ENCODE results near the gene SLC40A1. TPM values are rescaled to one million over a fixed set of nuclear protein-coding genes. Genes with fewer than 3 reads are reported as not detected.

The SLC40A1 gene
- total RNA-seq, 1 donor from 2014 or later, result not detected

- no peak for DNase-seq (ENCODE audit: low spot score)
- Histone ChIP-seq H2AFZ (replicated peaks) (no peak overlapping the region), H3K27ac (no peak overlapping the region), H3F3A (ENCODE audit: low read depth) (no peaks in the 10 kb centered on the region), H3K79me2 (ENCODE audit: low read depth) (no peaks in the 10 kb centered on the region), H4K20me1 (ENCODE audit: low read depth) (no peaks in the 10 kb centered on the region), H3K4me3 (no peak overlapping the region), H3K36me3 (no peaks in the 10 kb centered on the region), H3K4me1 (no peaks in the 10 kb centered on the region), H3K9me3 (ENCODE audit: low read depth) (no peaks in the 10 kb centered on the region), H3K9ac (no peak overlapping the region), H3K27me3 (peaks cover 17% of the 10 kb centered on the region), H3K4me2 (no peak overlapping the region)
- Mint-ChIP-seq H3K36me3 (no peaks in the 10 kb centered on the region), H3K27ac (no peak overlapping the region), H3K4me3 (no peak overlapping the region), H3K4me1 (peaks cover 3% of the 10 kb centered on the region), H3K27me3 (ENCODE audit: insufficient read depth, low read depth) (no peaks in the 10 kb centered on the region), H3K9me3 (peaks cover 2% of the 10 kb centered on the region)
- TF ChIP-seq EZH2phosphoT487 (IDR thresholded peaks at IDR 0.05) (no peak), EZH2 (IDR thresholded peaks at IDR 0.05) (no peak)
- TF ChIP-seq, protein P1, sequence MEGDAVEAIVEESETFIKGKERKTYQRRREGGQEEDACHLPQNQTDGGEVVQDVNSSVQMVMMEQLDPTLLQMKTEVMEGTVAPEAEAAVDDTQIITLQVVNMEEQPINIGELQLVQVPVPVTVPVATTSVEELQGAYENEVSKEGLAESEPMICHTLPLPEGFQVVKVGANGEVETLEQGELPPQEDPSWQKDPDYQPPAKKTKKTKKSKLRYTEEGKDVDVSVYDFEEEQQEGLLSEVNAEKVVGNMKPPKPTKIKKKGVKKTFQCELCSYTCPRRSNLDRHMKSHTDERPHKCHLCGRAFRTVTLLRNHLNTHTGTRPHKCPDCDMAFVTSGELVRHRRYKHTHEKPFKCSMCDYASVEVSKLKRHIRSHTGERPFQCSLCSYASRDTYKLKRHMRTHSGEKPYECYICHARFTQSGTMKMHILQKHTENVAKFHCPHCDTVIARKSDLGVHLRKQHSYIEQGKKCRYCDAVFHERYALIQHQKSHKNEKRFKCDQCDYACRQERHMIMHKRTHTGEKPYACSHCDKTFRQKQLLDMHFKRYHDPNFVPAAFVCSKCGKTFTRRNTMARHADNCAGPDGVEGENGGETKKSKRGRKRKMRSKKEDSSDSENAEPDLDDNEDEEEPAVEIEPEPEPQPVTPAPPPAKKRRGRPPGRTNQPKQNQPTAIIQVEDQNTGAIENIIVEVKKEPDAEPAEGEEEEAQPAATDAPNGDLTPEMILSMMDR (IDR thresholded peaks at IDR 0.05), result no peak
Observed at GRCh38 chr2:189566046-189566445, 14.5 kb downstream of the SLC40A1 start.

- H3K4me3 Mint-ChIP-seq, result no peak overlapping the region
- H3K9me3 Mint-ChIP-seq, result peaks cover 2% of the 10 kb centered on the region
- Histone ChIP-seq H3F3A (ENCODE audit: low read depth) (no peaks in the 10 kb centered on the region), H3K27me3 (no peaks in the 10 kb centered on the region), H3K4me3 (no peak overlapping the region), H3K79me2 (ENCODE audit: low read depth) (no peaks in the 10 kb centered on the region), H3K27ac (no peak overlapping the region), H3K9ac (no peak overlapping the region), H2AFZ (replicated peaks) (no peak overlapping the region), H3K9me3 (ENCODE audit: low read depth) (no peaks in the 10 kb centered on the region), H4K20me1 (ENCODE audit: low read depth) (no peaks in the 10 kb centered on the region), H3K4me1 (no peaks in the 10 kb centered on the region), H3K36me3 (no peaks in the 10 kb centered on the region), H3K4me2 (no peak overlapping the region)
- peaks cover 3% of the 10 kb centered on the region for H3K4me1 Mint-ChIP-seq
- TF ChIP-seq, protein P1 (IDR thresholded peaks at IDR 0.05), result no peak
- TF ChIP-seq EZH2phosphoT487 (IDR thresholded peaks at IDR 0.05), result no peak
- no peak for TF ChIP-seq EZH2 (IDR thresholded peaks at IDR 0.05)
- no peaks in the 10 kb centered on the region for H3K27me3 Mint-ChIP-seq (ENCODE audit: insufficient read depth, low read depth)
- no peaks in the 10 kb centered on the region for H3K36me3 Mint-ChIP-seq
- no peak for DNase-seq (ENCODE audit: low spot score)
- no peak overlapping the region for H3K27ac Mint-ChIP-seq
Observed at GRCh38 chr2:189561371-189562038, 19.1 kb downstream of the SLC40A1 start.

GRCh38 chr2:189560273-189560586 is 20.4 kb downstream of the SLC40A1 start:
- Histone ChIP-seq H3K79me2 (ENCODE audit: low read depth) (no peaks in the 10 kb centered on the region), H3K9ac (no peak overlapping the region), H3K27ac (no peak overlapping the region), H3K4me3 (no peak overlapping the region), H3F3A (ENCODE audit: low read depth) (no peaks in the 10 kb centered on the region), H3K4me2 (no peak overlapping the region), H3K4me1 (no peaks in the 10 kb centered on the region), H4K20me1 (ENCODE audit: low read depth) (no peaks in the 10 kb centered on the region), H2AFZ (replicated peaks) (no peak overlapping the region), H3K36me3 (no peaks in the 10 kb centered on the region), H3K9me3 (ENCODE audit: low read depth) (no peaks in the 10 kb centered on the region), H3K27me3 (no peaks in the 10 kb centered on the region)
- Mint-ChIP-seq H3K4me1 (no peaks in the 10 kb centered on the region), H3K4me3 (no peak overlapping the region), H3K9me3 (peaks cover 2% of the 10 kb centered on the region), H3K27me3 (ENCODE audit: insufficient read depth, low read depth) (no peaks in the 10 kb centered on the region), H3K36me3 (no peaks in the 10 kb centered on the region), H3K27ac (no peak overlapping the region)
- DNase-seq (ENCODE audit: low spot score), result no peak
- TF ChIP-seq, protein P1 (IDR thresholded peaks at IDR 0.05), result no peak
- no peak for TF ChIP-seq EZH2phosphoT487 (IDR thresholded peaks at IDR 0.05)
- no peak for TF ChIP-seq EZH2 (IDR thresholded peaks at IDR 0.05)
